GM08714 (cell line): ENCODE measurements around the gene ECI2.
"Not testable (repeated sequence)": the region's sequence is repeated elsewhere in the genome, so short reads cannot be mapped to it uniquely, and the experiment has no call there.

Source experiments
- H3K4me3 ChIP-seq: fragments of 200-500 bp; sonication (Bioruptor generic); 2 replicates; pipeline ENCODE4 v1.5.1; 2014; ENCODE audit warnings: mild to moderate bottlenecking, low read length, inconsistent platforms
- ZNF274 ChIP-seq: IDR thresholded peaks from 2 replicates; pipeline ENCODE4 v1.6.1; 2012; ENCODE audit warnings: mild to moderate bottlenecking, low read depth, low read length

Gene ECI2

GRCh38 chr6:4101298-4101697 lies 34.1 kb downstream of the ECI2 start:
- no peak for TF ChIP-seq ZNF274

DNA sequence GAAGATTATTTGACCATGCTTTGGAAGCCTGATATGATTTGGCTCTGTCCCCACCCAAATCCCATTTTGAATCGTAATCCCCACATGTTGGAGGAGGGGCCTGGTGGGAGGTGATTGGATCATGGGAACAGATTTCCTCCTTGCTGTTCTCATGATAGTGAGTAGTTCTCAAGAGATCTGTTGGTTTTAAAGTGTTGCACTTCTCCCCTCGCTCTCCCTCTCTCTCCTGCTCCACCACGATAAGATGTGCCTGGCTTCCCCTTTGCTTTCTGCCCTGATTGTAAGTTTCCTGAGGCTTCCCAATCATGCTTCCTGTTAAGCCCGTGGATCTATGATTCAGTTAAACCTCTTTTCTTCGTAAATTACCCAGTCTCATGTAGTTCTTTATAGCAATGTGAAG lies 34.7 kb downstream of the ECI2 start:
- H3K4me3 ChIP-seq, result no peak overlapping the region
- no peak for TF ChIP-seq ZNF274

More at GRCh38 chr6:4101298-4101697, 34.1 kb downstream of the ECI2 start:
- no peak overlapping the region for H3K4me3 ChIP-seq

GRCh38 chr6:4093288-4093687 lies 42.1 kb downstream of the ECI2 start:
- no peak for TF ChIP-seq ZNF274
- no peak overlapping the region for H3K4me3 ChIP-seq

- H3K4me3 ChIP-seq, result no peak overlapping the region
- TF ChIP-seq ZNF274, result no peak
Measured at GRCh38 chr6:4091941-4092340, 43.4 kb downstream of the ECI2 start.

GRCh38 chr6:4090043-4090442 lies 45.3 kb downstream of the ECI2 start:
- H3K4me3 ChIP-seq, result not testable (repeated sequence)

DNA sequence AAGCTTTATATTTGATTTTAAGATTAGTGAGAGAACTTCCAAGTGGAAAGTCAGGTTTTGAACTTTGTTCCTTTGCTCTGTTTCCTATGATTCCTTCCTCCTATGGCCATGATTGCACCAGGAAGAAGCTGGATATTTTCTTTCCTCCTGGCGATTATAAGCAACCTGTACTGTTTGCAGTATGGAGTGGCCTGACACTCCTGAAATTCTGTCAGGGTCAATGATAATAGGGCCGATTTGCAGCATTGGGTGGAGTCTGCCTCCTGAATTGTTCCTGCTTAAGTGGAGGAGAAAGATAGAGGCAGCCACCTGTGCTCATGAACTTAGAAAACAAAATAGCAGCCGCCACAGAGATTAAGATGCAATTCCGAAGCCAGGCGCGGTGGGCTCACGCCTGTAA lies 46.7 kb downstream of the ECI2 start:
- no peak overlapping the region for H3K4me3 ChIP-seq
- no peak for TF ChIP-seq ZNF274

DNA sequence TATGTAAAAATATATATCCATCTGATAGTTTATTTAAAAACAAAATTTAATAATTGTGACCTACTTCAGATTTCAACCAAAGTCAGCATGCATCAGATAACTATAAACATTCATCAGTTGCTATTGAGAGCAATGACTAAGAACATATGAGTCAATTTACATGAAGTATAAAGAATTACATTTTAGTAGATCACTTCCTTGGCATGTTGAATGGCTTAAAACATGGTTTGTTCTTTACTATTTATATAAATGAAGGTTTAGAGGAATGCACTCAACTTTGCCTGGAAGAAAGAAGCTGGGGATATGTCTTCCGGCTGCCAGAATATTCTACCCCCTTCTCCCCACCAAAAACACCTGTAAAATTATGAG lies 50.1 kb downstream of the ECI2 start:
- TF ChIP-seq ZNF274, result no peak
- H3K4me3 ChIP-seq, result no peak overlapping the region

DNA sequence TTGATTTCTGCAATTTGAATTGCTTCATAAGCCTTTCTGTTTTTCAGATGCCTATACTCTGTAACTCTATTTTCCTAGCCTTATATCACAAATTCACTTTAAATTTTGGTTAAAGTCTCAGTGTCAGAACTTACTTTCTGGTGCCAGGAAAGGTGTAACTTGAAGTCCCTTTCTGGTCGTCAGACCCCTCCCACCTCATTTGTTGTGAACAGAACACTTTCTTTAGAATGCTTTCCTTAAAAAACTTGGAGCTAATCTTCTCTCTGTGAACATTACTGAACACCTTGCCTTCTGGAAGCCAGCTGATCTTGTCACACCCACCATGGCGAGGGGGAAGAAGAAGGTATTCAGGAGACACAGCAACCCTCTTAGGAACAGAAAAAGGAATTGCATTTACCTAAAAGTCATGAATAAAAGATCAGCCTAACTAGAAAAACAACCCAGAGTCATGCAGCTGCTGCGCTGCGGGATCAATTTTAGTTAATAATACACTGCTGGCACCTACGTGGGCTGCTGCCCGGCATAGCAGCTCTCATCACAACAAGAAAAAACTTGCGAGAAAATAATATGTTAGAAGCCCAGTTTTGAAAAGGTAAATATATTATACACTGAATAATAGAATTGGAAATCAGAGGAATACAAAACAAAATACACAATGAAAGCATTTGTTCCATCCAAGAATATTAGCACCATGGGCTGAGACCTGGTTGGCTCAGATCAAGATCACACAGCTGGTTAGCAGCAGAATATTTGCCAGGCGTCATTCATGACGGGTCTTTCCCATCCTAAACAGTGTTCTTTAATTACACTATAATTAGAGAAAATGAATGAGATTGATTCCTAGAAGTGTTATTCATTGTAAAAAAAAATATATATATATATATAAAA lies 50.7 kb downstream of the ECI2 start:
- no peak overlapping the region for H3K4me3 ChIP-seq
- TF ChIP-seq ZNF274, result no peak

DNA sequence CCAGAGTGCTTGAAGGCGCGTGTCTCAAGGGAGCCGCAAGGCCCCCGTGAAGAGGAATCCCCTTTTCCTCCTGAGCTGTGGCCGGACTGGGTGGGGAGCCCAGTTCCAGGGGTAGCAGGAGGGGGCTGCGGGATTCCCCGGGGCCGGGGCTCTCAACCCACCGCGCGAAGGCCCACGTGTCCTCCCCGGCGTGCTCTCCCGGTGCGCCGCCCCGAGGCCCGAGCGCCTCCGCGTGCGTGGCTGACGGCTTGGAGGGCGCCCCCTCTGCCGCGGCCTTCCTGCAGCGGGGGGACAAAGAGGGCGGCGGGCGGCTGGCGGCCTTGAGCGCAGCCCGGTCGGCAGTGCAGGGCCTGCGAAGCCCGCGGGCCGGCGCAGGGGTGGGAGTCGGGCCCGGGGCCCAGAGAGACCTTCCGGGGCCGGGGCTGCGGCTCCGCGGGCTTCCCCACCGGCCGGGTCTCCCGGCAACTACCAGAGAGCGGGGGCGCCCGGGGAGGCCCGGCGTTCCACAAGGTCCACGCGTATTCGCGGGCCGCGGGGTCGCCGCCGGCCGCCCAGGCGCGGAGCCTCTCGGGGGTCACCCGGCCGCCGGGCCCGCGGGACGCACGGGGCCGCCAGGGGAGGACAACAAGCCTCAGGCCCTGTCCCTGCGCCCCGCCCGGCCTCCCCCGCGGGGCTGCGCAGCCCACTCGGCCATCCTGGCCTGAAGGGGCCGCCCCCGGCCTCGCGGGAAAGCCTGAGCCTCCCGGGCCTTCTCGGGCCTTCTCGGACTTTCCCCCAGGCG lies 56.5 kb downstream of the ECI2 start, which contains the start of gene FAM217A:
Gene FAM217A (minus strand): TSS at position 447 of the 781 bp plus-strand sequence. CDS start 1,723 bp downstream, outside the sequence.
- H3K4me3 ChIP-seq, result no peak within 1 kb of the TSS
- TF ChIP-seq ZNF274, result no peak

DNA sequence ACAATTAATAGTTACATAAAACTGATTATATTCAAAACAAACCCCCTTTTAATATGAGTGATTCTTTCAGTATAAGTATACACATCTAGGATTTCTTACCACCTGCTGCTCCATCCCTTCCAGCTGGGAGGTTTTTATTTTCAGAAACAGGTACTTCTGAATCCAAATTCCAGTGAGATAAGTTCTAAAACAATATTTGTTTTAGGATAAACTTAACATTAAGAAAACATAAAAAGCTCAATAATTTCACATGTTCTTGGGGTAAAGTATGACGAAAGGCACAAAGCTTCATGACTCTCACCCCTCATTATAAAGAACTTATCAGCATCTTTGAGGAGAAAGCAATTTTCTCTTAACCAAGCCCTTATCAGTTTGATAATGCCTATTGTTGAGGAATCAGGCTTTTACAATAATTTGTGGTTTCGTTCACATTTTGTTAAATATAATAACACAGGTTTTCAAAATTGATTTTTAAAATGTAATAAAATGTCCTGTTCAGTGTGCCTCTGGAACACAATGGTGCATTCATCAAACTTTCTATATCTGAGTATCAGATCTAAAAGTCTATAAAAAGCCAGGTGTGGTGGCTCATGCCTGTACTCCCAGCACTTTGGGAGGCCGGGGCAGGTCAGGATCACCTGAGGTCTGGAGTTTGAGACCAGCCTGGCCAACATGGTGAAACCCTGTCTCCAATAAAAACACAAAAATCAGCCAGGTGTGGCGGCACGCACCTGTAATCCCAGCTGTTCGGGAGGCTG lies 60.7 kb downstream of the ECI2 start:
- H3K4me3 ChIP-seq, result no peak overlapping the region
- TF ChIP-seq ZNF274, result no peak

DNA sequence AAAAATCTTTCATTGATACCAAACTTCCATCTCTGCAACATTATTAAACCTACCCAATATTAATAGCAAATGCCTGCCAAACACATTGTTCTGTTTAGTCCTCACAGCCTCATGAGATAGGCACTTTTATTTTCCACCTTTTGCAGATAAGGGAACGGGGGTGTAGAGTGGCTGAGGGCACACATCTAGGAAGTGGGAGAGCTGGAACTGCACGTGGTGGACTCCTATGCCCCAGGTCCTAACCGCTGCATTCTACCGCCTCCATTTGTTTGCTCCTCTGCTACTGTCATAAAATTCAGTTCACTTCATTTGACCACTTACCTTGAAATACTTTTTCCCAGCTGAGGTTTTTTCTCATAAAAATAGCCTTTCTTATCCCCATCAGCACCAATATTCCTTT lies 64.0 kb downstream of the ECI2 start:
- no peak for TF ChIP-seq ZNF274

DNA sequence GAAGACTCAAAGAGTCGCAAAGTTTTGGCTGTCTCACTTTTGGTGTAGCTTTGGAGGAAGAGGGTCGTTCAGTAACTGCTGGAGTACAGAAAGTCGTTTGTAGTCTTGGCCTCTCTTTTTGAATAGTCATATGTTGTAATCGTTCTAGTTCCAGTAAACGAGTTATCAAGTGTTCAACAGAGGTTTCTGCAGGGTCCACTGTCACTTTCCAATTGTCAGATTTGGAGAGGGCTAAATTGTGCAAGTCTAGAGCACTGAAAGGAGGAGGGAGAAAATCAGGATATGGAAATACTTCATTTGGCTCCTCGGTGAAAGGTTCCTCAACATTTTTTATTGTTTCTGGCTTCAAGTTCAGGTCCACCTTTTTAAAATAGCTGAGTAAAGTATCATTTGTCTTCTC lies 66.2 kb downstream of the ECI2 start:
- H3K4me3 ChIP-seq, result no peak overlapping the region
- TF ChIP-seq ZNF274, result no peak

More for the DNA sequence above, 64.0 kb downstream of the ECI2 start:
- no peak overlapping the region for H3K4me3 ChIP-seq

DNA sequence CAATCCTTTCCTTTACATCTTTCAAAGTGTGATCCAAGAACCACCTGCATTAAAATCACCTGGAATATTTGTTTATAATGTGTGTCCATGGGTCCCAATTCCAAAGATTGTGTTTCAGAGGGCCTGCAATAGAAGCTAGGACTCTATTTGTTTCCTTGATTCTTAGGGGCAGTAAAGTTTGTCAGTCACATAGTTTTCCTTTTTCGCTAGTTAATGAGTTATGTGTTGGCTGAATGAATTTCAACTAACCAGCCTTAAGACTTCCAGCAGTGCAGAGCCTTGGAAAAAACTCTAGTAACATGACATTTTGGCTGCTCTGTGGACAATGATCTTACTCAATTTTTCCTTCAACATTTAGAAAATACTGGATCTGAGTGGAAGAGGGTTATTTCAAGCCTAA lies 67.7 kb downstream of the ECI2 start:
- no peak overlapping the region for H3K4me3 ChIP-seq
- no peak for TF ChIP-seq ZNF274

GRCh38 chr6:4066029-4066755 lies 69.2 kb downstream of the ECI2 start:
- H3K4me3 ChIP-seq, result no peak overlapping the region
- no peak for TF ChIP-seq ZNF274
